Hepatocyte (in vitro differentiated cells): ENCODE measurements around the gene ERBB4. TPM values are rescaled to one million over a fixed set of nuclear protein-coding genes. Genes with fewer than 3 reads are reported as not detected.

Experiments
- DNase-seq: peaks from one replicate; pipeline ENCODE4 v3.0.0-alpha.2; 2016; ENCODE audit warnings: low spot score
- H2AFZ ChIP-seq: fragments of 200-600 bp; sonication (generic); 2 replicates; pipeline ENCODE4 v1.6.0; 2016; ENCODE audit warnings: antibody characterized with exemption, mild to moderate bottlenecking
- H3K27ac ChIP-seq: fragments of 200-600 bp; sonication (generic); 2 replicates; pipeline ENCODE4 v1.5.1; 2016; ENCODE audit warnings: mild to moderate bottlenecking
- H3K27me3 ChIP-seq: fragments of 200-600 bp; sonication (generic); 2 replicates; pipeline ENCODE4 v1.6.1; 2016
- H3K36me3 ChIP-seq: fragments of 200-600 bp; sonication (generic); replicated peaks from 2 replicates; pipeline ENCODE4 v1.5.1; 2016; ENCODE audit warnings: low read depth; ENCODE audit not compliant: insufficient read depth
- H3K4me1 ChIP-seq: fragments of 200-600 bp; sonication (generic); 2 replicates; pipeline ENCODE4 v1.5.1; 2016; ENCODE audit warnings: mild to moderate bottlenecking, moderate library complexity; ENCODE audit not compliant: insufficient read depth
- H3K4me2 ChIP-seq: fragments of 200-600 bp; sonication (generic); 2 replicates; pipeline ENCODE4 v1.6.0; 2016
- H3K4me3 ChIP-seq: fragments of 200-600 bp; sonication (generic); 2 replicates; pipeline ENCODE4 v1.5.1; 2016; ENCODE audit warnings: mild to moderate bottlenecking
- H3K79me2 ChIP-seq: fragments of 200-600 bp; sonication (generic); 2 replicates; pipeline ENCODE4 v1.6.0; 2017; ENCODE audit warnings: mild to moderate bottlenecking
- H3K9me2 ChIP-seq: fragments of 200-600 bp; sonication (generic); replicated peaks from 2 replicates; pipeline ENCODE4 v1.6.0; 2017; ENCODE audit warnings: mild to moderate bottlenecking; ENCODE audit not compliant: insufficient read depth
- H3K9me3 ChIP-seq: fragments of 200-600 bp; sonication (generic); 2 replicates; pipeline ENCODE4 v1.5.1; 2016; ENCODE audit warnings: low read depth, mild to moderate bottlenecking
- H4K20me1 ChIP-seq: fragments of 200-600 bp; sonication (generic); 2 replicates; pipeline ENCODE4 v1.6.0; 2016; ENCODE audit warnings: mild to moderate bottlenecking; ENCODE audit not compliant: insufficient read depth, poor library complexity, severe bottlenecking
- CTCF ChIP-seq: fragments of 200-600 bp; sonication (generic); IDR thresholded peaks from 2 replicates; pipeline ENCODE4 v1.5.1; 2016; ENCODE audit warnings: antibody characterized with exemption, mild to moderate bottlenecking; ENCODE audit not compliant: poor library complexity
- EZH2 ChIP-seq: fragments of 200-600 bp; sonication (generic); IDR thresholded peaks from 2 replicates; pipeline ENCODE4 v1.6.1; 2016; ENCODE audit warnings: antibody characterized with exemption, mild to moderate bottlenecking, borderline replicate concordance
- EZH2phosphoT487 ChIP-seq: fragments of 200-600 bp; sonication (generic); IDR thresholded peaks from one replicate; pipeline ENCODE4 v1.6.1; 2018; ENCODE audit warnings: antibody characterized with exemption, mild to moderate bottlenecking, low read depth, moderate library complexity; ENCODE audit not compliant: unreplicated experiment, severe bottlenecking
- WGBS: methylation state at CpG from one replicate; pipeline ENCODE4 v1.1.6; 2016; ENCODE audit warnings: low lambda C conversion rate; ENCODE audit errors: missing lambda C conversion rate; 5-methylcytosine and 5-hydroxymethylcytosine counted together
- polyA plus RNA-seq: library from polyadenylated mRNA; unstranded; fragments of >200 nt; fragmentation: Nextera tagmentation; extraction: Ambion mirVana; gene quantifications from 2 replicates; pipeline ENCODE4 v1.2.1, GENCODE V29; 2016
- total RNA-seq: library from RNA; depleted of rRNA; stranded (reverse); fragments of >200 nt; gene quantifications from 2 replicates; pipeline ENCODE4 v1.2.3, GENCODE V29; 2014

Gene ERBB4
- total and polyA plus RNA-seq, 2 experiments from 2014 or later, result 3.4 to 3.9 TPM

DNA sequence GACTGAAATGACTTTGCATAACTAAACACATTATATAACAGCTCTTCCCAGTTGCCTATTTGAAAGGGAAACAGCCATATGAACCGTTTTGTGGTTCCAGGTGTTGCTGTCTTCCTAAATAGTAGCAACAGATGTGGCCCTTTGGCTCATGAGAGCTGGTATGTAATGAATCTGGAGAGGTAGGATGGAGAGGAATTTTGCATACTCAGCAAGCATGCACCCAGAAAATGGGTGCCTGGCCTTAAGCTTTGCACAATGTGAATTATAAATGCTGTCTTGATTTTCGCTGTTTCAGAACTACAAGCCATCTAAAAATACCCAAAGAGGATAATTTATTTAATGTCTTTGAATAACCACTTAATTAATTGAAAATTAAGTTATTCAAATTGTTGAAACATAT lies 15.6 kb upstream of the ERBB4 start:
- no peak for DNase-seq
- H3K36me3 ChIP-seq, result no peaks in the 10 kb centered on the region
- H4K20me1 ChIP-seq, result no peaks in the 10 kb centered on the region
- H3K4me3 ChIP-seq, result no peak overlapping the region
- H3K27me3 ChIP-seq, result no peaks in the 10 kb centered on the region
- no peaks in the 10 kb centered on the region for H3K79me2 ChIP-seq
- H3K4me2 ChIP-seq, result no peak overlapping the region
- H3K4me1 ChIP-seq, result no peaks in the 10 kb centered on the region
- 84% methylated on average over 2 of the region's 2 CpGs for WGBS
- TF ChIP-seq EZH2 (no peak), EZH2phosphoT487 (no peak), CTCF (no peak)
- H2AFZ ChIP-seq, result no peak overlapping the region
- H3K9me3 ChIP-seq, result no peaks in the 10 kb centered on the region
- no peak overlapping the region for H3K27ac ChIP-seq
- H3K9me2 ChIP-seq, result no peaks in the 10 kb centered on the region

DNA sequence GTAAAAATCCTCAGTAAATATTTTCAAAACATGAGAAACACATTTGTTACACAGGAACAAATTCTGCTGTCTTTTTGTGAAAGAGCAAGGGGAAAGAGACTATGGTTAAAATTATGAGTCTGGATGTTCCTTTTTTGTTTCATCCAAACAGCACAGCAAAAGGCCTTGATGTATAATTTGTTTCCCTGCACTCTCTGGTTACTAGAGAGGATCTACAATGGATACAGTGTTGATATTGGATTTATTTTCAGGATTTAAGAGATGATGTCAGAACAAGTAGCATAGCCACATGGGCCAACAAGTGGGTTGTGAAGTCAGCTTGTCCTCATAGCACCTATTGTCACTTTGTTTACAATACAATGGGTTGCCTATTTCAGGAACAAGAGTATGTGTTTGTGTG lies 11.3 kb upstream of the ERBB4 start:
- H4K20me1 ChIP-seq, result no peaks in the 10 kb centered on the region
- H3K27ac ChIP-seq, result no peak overlapping the region
- no peak for DNase-seq
- no peaks in the 10 kb centered on the region for H3K36me3 ChIP-seq
- no peaks in the 10 kb centered on the region for H3K79me2 ChIP-seq
- H3K27me3 ChIP-seq, result no peaks in the 10 kb centered on the region
- H3K9me3 ChIP-seq, result no peaks in the 10 kb centered on the region
- no peak overlapping the region for H3K4me2 ChIP-seq
- H3K4me1 ChIP-seq, result no peaks in the 10 kb centered on the region
- no peaks in the 10 kb centered on the region for H3K9me2 ChIP-seq
- TF ChIP-seq CTCF, result no peak
- no peak for TF ChIP-seq EZH2
- no peak for TF ChIP-seq EZH2phosphoT487
- H3K4me3 ChIP-seq, result no peak overlapping the region
- no peak overlapping the region for H2AFZ ChIP-seq

DNA sequence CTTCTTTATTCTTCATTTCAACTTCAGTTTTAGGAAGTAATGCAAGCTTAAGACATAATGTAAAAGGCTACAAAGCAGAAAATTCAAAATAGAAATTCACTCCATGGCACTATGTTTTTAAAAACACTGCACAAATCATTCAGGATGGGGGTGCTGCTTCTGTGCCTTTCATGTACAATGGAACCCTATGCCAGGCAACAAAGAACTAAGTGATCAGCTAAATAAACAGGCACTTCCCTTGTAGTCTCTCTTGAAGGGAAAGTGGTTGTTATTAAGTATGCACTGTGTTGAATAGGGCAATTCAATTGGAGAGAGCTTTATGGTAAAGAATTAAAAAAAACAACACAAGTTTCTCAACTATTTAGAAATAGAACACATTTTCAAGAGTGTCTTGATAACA lies 10.9 kb upstream of the ERBB4 start:
- Histone ChIP-seq H3K27ac (no peak overlapping the region), H3K4me1 (no peaks in the 10 kb centered on the region), H2AFZ (no peak overlapping the region), H3K79me2 (no peaks in the 10 kb centered on the region), H3K36me3 (no peaks in the 10 kb centered on the region), H3K9me3 (no peaks in the 10 kb centered on the region), H3K4me2 (no peak overlapping the region), H3K27me3 (no peaks in the 10 kb centered on the region), H3K9me2 (no peaks in the 10 kb centered on the region), H3K4me3 (no peak overlapping the region), H4K20me1 (no peaks in the 10 kb centered on the region)
- TF ChIP-seq CTCF, result no peak
- DNase-seq, result no peak

DNA sequence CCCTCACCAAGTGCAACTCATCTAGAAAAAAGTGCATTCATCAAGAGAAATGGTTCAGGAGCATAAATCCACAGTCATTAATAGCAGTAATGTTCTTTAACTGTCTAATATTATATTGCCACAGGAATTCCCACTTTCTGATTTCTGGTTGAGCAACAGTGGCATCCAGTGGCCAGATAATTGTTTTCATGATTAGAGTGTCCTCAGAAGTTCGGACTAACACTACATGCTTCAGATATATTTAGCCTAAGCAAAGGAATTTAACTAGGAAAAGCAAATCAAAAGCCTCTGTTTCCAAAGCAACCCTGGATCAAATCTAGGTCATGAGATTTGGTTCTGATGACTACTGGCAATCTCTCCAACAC lies 9.8 kb upstream of the ERBB4 start:
- Histone ChIP-seq H3K4me3 (no peak overlapping the region), H3K9me2 (no peaks in the 10 kb centered on the region), H3K27ac (no peak overlapping the region), H3K4me1 (no peaks in the 10 kb centered on the region), H3K79me2 (no peaks in the 10 kb centered on the region), H3K9me3 (no peaks in the 10 kb centered on the region), H4K20me1 (no peaks in the 10 kb centered on the region), H3K27me3 (no peaks in the 10 kb centered on the region), H3K36me3 (no peaks in the 10 kb centered on the region), H2AFZ (no peak overlapping the region), H3K4me2 (no peak overlapping the region)
- WGBS, result 28% methylated on average over 1 of the region's 1 CpG
- TF ChIP-seq EZH2phosphoT487 (no peak), CTCF (peak; percentile 58)
- peak; percentile 45 for DNase-seq
